ENCODE measurements around the gene RASA2. TPM values are rescaled to one million over a fixed set of nuclear protein-coding genes. Genes with fewer than 3 reads are reported as not detected.

RASA2 gene
- total and polyA plus RNA-seq, 4 donors, result 1.6 to 5.4 (median 4.6) TPM

GRCh38 chr3:141439589-141439988, 47.2 kb upstream of the RASA2 start:
- Histone ChIP-seq H3K4me3 (ENCODE audit: low read depth in 1 of 3, low read length in 3 of 3) (no peak overlapping the region), H3K9me3 (ENCODE audit: control insufficient read depth in 4 of 4, low read length in 3 of 4) (no peaks in the 10 kb centered on the region), H3K27me3 (ENCODE audit: control insufficient read depth in 4 of 4, insufficient read depth in 4 of 4, low read length in 3 of 4) (no peaks in the 10 kb centered on the region), H3K36me3 (ENCODE audit: control insufficient read depth in 4 of 4, insufficient read depth in 3 of 4, low read depth in 1 of 4, low read length in 3 of 4) (peaks cover 2 to 20% (median 18%) of the 10 kb centered on the region in 4 donors), H3K9ac (ENCODE audit: low read depth in 1 of 2, low read length in 2 of 2) (no peak overlapping the region), H3K27ac (ENCODE audit: low read depth in 1 of 2, low read length in 2 of 2) (no peak overlapping the region), H3K4me1 (ENCODE audit: control insufficient read depth in 4 of 4, insufficient read depth in 4 of 4, low read length in 3 of 4) (peaks cover 0 to 6% (median 1%) of the 10 kb centered on the region in 4 donors)
- 91% methylated on average over 3 of the region's 3 CpGs for WGBS
- no peak for TF ChIP-seq YY1 (IDR thresholded peaks at IDR 0.05)
- TF ChIP-seq ZBTB33 (IDR thresholded peaks at IDR 0.05), result no peak
- no peak for TF ChIP-seq HNF4G (IDR thresholded peaks at IDR 0.05)
- no peak for TF ChIP-seq TAF1 (conservative IDR thresholded peaks at IDR 0.05)
- no peak for TF ChIP-seq RAD21 (IDR thresholded peaks at IDR 0.05)
- no peak for TF ChIP-seq HNF4A (conservative IDR thresholded peaks at IDR 0.05)
- no peak for TF ChIP-seq JUND (IDR thresholded peaks at IDR 0.05)
- TF ChIP-seq GABPA (IDR thresholded peaks at IDR 0.05 in 1 of 2, conservative IDR thresholded peaks at IDR 0.05 in 1 of 2), result no peak
- TF ChIP-seq RXRA (IDR thresholded peaks at IDR 0.05), result no peak
- no peak for TF ChIP-seq REST (IDR thresholded peaks at IDR 0.05)
- TF ChIP-seq FOXA1 (IDR thresholded peaks at IDR 0.05), result no peak
- TF ChIP-seq EGR1 (IDR thresholded peaks at IDR 0.05; ENCODE audit: low read depth in 2 of 2), result no peak
- TF ChIP-seq FOXA2 (IDR thresholded peaks at IDR 0.05), result no peak
- no peak for TF ChIP-seq MAX (IDR thresholded peaks at IDR 0.05)
- no peak for TF ChIP-seq CTCF (IDR thresholded peaks at IDR 0.05; ENCODE audit: low read depth, low read length, missing input control)
- TF ChIP-seq SP1 (IDR thresholded peaks at IDR 0.05), result no peak
- no peak for TF ChIP-seq ATF3 (IDR thresholded peaks at IDR 0.05)
- no peak for TF ChIP-seq NR2F2 (IDR thresholded peaks at IDR 0.05)
- no peak for DNase-seq (ENCODE audit: low spot score)
